Astrocyte (in vitro differentiated cells and primary cell): Measurements from ENCODE around the gene SORBS2.

Source experiments
- EZH2 ChIP-seq: IDR thresholded peaks from 2 replicates; pipeline ENCODE4 v1.6.1; 2012; ENCODE audit warnings: mild to moderate bottlenecking, low read length, inconsistent platforms; ENCODE audit not compliant: insufficient read depth
- TF ChIP-seq, protein P1 (sequence below): IDR thresholded peaks from 2 replicates; pipeline ENCODE4 v1.5.1; 2011; ENCODE audit warnings: low read depth, mild to moderate bottlenecking, inconsistent platforms, low read length, moderate library complexity; ENCODE audit not compliant: insufficient read depth

DNA sequence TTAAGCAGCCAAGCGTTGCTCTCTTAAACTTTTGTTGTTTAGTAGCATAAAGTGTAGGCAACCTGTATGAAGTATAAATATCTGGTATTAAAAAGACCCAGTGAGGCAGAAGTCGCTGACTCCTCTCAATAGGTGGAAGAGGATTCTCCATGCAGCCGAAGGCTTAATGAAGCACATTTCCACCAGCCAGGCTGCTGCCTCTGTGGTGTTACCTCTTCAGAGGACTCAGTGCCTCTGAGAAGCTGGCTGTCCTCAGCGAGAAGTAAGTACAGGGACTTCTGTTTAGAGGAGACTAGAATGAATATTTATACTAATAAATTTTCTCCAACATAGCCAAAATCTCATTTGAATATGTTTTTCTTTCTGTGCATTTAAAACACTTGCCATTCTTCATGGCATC is 6.0 kb downstream of the SORBS2 start:
- TF ChIP-seq, protein P1, sequence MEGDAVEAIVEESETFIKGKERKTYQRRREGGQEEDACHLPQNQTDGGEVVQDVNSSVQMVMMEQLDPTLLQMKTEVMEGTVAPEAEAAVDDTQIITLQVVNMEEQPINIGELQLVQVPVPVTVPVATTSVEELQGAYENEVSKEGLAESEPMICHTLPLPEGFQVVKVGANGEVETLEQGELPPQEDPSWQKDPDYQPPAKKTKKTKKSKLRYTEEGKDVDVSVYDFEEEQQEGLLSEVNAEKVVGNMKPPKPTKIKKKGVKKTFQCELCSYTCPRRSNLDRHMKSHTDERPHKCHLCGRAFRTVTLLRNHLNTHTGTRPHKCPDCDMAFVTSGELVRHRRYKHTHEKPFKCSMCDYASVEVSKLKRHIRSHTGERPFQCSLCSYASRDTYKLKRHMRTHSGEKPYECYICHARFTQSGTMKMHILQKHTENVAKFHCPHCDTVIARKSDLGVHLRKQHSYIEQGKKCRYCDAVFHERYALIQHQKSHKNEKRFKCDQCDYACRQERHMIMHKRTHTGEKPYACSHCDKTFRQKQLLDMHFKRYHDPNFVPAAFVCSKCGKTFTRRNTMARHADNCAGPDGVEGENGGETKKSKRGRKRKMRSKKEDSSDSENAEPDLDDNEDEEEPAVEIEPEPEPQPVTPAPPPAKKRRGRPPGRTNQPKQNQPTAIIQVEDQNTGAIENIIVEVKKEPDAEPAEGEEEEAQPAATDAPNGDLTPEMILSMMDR, result no peak
- no peak for TF ChIP-seq EZH2
